ENCODE results near the gene FXN.

DNA sequence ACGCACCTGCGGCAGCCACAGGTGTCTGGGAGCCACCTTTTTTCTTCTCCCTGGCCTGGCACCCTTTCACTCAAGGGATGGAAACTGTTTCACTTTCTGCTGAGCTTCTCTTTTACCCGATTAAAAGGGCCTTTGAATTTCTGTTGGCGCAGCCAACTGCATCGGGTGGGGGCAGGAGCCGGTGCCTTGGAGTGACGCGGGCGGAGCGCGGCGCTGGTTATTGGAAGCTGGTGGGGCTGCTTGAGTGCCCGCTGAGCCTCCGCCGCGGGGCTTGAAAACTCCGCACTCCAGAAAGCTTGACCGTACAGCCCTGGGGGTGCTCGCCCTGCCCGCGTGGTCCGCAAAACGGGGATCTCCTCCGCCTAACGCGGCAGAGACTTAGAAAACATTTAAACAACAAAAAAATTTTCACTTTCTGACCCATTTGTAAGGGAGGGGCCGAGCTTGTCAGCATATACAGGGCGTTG, 86.6 kb downstream of the FXN start:
- TF ChIP-seq EZH2 (IDR thresholded peaks at IDR 0.05; ENCODE audit: insufficient read depth, poor library complexity, severe bottlenecking) (no peak), EZH2phosphoT487 (IDR thresholded peaks at IDR 0.05; ENCODE audit: insufficient read depth, low read depth) (no peak)
